SU-DHL-6 (cell line): Measurements from ENCODE around the gene NFIA.

Experiments
- CTCF ChIP-seq: fragments of 200-600 bp; sonication (generic); IDR thresholded peaks from one replicate; pipeline ENCODE4 v1.5.1; 2017; ENCODE audit warnings: antibody characterized with exemption, mild to moderate bottlenecking, low read length, moderate library complexity; ENCODE audit not compliant: insufficient read depth, poor library complexity, severe bottlenecking
- EZH2phosphoT487 ChIP-seq: fragments of 200-600 bp; sonication (generic), shearing (Covaris generic); conservative IDR thresholded peaks from 2 replicates; pipeline ENCODE4 v1.6.1; 2018; ENCODE audit warnings: mild to moderate bottlenecking, antibody characterized with exemption, low read length, moderate library complexity, mixed read lengths

DNA sequence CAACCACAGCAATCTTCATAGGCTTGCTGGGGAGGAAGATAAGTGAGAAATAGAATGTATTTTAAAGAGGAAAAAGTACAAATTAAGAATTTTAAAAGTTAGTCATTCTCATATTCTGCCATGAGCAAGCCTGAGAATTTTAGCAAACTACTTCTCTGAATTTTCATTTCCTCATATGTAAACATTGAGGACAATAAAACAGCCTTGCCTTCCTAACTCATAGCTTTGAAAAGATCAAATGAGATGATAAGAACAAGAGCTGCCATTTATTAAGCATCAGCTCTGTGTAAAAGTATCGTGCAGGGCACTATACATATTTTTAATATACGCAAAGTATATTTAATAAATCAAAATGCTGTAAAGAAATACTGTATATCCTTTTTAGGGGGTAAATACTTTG, 286.0 kb downstream of the NFIA start:
- TF ChIP-seq CTCF = no peak
- no peak for TF ChIP-seq EZH2phosphoT487
